ENCODE measurements around the gene PKDCC. TPM values are rescaled to one million over a fixed set of nuclear protein-coding genes. Genes with fewer than 3 reads are reported as not detected.

The PKDCC gene
- total RNA-seq, 2 experiments from 2014 or later = not detected

Other genes starting within 250 kb of the PKDCC start
- 10 to 100 TPM; 67.4 to 69.8 TPM for gene EML4, start 121.3 kb downstream of the PKDCC start, total RNA-seq

All from activated CD4-positive, alpha-beta memory T cell treated with anti-CD3 and anti-CD28 coated beads for 36 hours (primary cell).